ENCODE data around the gene ADAMTSL3. TPM values are rescaled to one million over a fixed set of nuclear protein-coding genes. Genes with fewer than 3 reads are reported as not detected.

Gene ADAMTSL3
- total and polyA plus RNA-seq, 3 experiments from 2014 or later, result not detected

DNA sequence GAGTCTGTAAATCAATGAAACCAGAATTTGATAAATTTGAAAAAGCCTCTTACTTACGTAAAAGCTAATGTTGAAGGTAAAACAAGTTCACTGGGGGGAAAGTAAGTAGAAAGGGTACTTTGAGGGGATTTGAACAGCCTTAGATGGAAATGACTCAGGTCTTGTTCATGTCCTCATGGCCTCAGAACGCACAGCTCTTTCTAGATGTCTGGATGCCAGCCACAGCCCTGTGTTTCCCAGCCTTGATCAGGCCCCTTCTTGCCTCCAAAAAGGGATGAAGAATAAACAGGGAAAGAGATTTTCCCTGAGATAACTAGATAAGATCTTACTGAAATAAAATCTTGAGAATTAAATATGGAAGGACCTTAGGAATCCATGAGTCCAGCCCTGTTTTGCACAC lies 344.6 kb downstream of the ADAMTSL3 start:
- H3K27me3 ChIP-seq (ENCODE audit: insufficient read depth, low read length, poor library complexity, severe bottlenecking), result no peaks in the 10 kb centered on the region
- ChIA-PET CTCF (no interaction called here), POLR2A (no interaction called here)
- Mint-ChIP-seq H3K4me1 (no peaks in the 10 kb centered on the region), H3K36me3 (no peaks in the 10 kb centered on the region), H3K9me3 (peaks cover 0 to 1% (median 0%) of the 10 kb centered on the region in 5 donors), H3K27ac (no peak overlapping the region), H3K27me3 (peaks cover 5 to 10% of the 10 kb centered on the region in 2 donors), H3K4me3 (no peak overlapping the region)
- H3K36me3 ChIP-seq (ENCODE audit: insufficient read depth, low read length), result no peaks in the 10 kb centered on the region
- H3K4me1 ChIP-seq (ENCODE audit: insufficient read depth, low read length), result no peaks in the 10 kb centered on the region
- no peak for DNase-seq
- no peak overlapping the region for H3K27ac ChIP-seq (ENCODE audit: low read depth, low read length)
- no peak overlapping the region for H3K4me3 ChIP-seq (ENCODE audit: low read length)
- H3K9me3 ChIP-seq (ENCODE audit: low read length), result no peaks in the 10 kb centered on the region

GRCh38 chr15:83999396-84000135 lies 345.6 kb downstream of the ADAMTSL3 start:
- ChIA-PET CTCF (no interaction called here), POLR2A (no interaction called here)
- Histone ChIP-seq H3K4me1 (ENCODE audit: insufficient read depth, low read length) (no peaks in the 10 kb centered on the region), H3K9me3 (ENCODE audit: low read length) (no peaks in the 10 kb centered on the region), H3K36me3 (ENCODE audit: insufficient read depth, low read length) (no peaks in the 10 kb centered on the region), H3K27me3 (ENCODE audit: insufficient read depth, low read length, poor library complexity, severe bottlenecking) (no peaks in the 10 kb centered on the region), H3K4me3 (ENCODE audit: low read length) (no peak overlapping the region), H3K27ac (ENCODE audit: low read depth, low read length) (no peak overlapping the region)
- peaks cover 0 to 5% of the 10 kb centered on the region in 2 donors for H3K27me3 Mint-ChIP-seq
- H3K9me3 Mint-ChIP-seq, result peaks cover 0 to 1% (median 0%) of the 10 kb centered on the region in 5 donors
- H3K27ac Mint-ChIP-seq, result no peak overlapping the region
- no peaks in the 10 kb centered on the region for H3K36me3 Mint-ChIP-seq
- no peaks in the 10 kb centered on the region for H3K4me1 Mint-ChIP-seq
- DNase-seq, result no peak
- no peak overlapping the region for H3K4me3 Mint-ChIP-seq

GRCh38 chr15:84001037-84001436 lies 347.1 kb downstream of the ADAMTSL3 start:
- no peak for DNase-seq
- Mint-ChIP-seq H3K36me3 (no peaks in the 10 kb centered on the region), H3K27me3 (peaks cover 0 to 3% of the 10 kb centered on the region in 2 donors), H3K4me1 (no peaks in the 10 kb centered on the region), H3K4me3 (no peak overlapping the region), H3K27ac (no peak overlapping the region), H3K9me3 (peaks cover 0 to 1% (median 0%) of the 10 kb centered on the region in 5 donors)
- Histone ChIP-seq H3K27ac (ENCODE audit: low read depth, low read length) (no peak overlapping the region), H3K27me3 (ENCODE audit: insufficient read depth, low read length, poor library complexity, severe bottlenecking) (no peaks in the 10 kb centered on the region), H3K36me3 (ENCODE audit: insufficient read depth, low read length) (no peaks in the 10 kb centered on the region), H3K9me3 (ENCODE audit: low read length) (no peaks in the 10 kb centered on the region), H3K4me3 (ENCODE audit: low read length) (no peak overlapping the region), H3K4me1 (ENCODE audit: insufficient read depth, low read length) (no peaks in the 10 kb centered on the region)
- ChIA-PET POLR2A (no interaction called here), CTCF (no interaction called here)

GRCh38 chr15:84001655-84002054 lies 347.7 kb downstream of the ADAMTSL3 start:
- Mint-ChIP-seq H3K4me1 (no peaks in the 10 kb centered on the region), H3K36me3 (no peaks in the 10 kb centered on the region), H3K27ac (no peak overlapping the region), H3K4me3 (no peak overlapping the region), H3K27me3 (peaks cover 0 to 3% of the 10 kb centered on the region in 2 donors), H3K9me3 (peaks cover 0 to 1% (median 0%) of the 10 kb centered on the region in 5 donors)
- DNase-seq, result no peak
- Histone ChIP-seq H3K9me3 (ENCODE audit: low read length) (no peaks in the 10 kb centered on the region), H3K27me3 (ENCODE audit: insufficient read depth, low read length, poor library complexity, severe bottlenecking) (no peaks in the 10 kb centered on the region), H3K4me3 (ENCODE audit: low read length) (no peak overlapping the region), H3K27ac (ENCODE audit: low read depth, low read length) (no peak overlapping the region), H3K36me3 (ENCODE audit: insufficient read depth, low read length) (no peaks in the 10 kb centered on the region), H3K4me1 (ENCODE audit: insufficient read depth, low read length) (no peaks in the 10 kb centered on the region)
- ChIA-PET POLR2A (no interaction called here), CTCF (no interaction called here)

DNA sequence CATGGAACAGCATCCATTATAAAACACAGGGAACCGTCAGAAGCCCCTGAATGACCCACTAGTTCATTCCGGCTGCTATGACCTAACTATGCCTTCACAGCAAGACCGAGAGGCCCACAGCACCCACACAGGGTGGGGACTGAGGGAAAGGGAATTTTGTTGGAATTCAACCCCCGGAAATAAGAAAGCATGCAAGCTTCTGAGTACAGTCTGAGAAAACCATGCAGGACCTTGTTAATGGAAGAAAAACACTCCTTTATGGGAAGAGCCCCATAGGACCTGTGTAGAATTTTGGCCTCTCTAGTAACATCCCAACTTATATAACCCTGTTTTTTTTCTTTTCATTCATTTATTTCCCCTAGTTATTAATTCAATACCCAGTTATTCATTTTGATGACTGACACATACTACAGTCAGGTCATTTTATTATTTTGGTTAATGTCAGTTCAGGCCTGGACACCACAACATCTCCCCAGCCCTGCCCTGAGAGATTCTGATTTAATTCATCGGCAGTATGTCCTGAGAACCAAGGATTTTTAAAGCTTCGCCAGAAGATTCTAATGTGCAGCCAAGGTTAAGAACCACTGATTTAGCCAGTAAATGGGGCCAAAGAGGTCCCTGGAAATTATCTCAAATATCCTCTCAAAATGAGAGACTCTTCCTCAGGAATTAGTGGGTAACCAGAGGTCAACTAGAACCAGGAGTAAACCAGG lies 350.0 kb downstream of the ADAMTSL3 start:
- POLR2A ChIA-PET, result interaction anchor here (0.6 kb wide), 1 partner anchor 20 kb away, joined by 3 read pairs; no protein-coding TSS in a partner anchor
- Mint-ChIP-seq H3K4me1 (no peaks in the 10 kb centered on the region), H3K27me3 (peaks cover 0 to 1% of the 10 kb centered on the region in 2 donors)

DNA sequence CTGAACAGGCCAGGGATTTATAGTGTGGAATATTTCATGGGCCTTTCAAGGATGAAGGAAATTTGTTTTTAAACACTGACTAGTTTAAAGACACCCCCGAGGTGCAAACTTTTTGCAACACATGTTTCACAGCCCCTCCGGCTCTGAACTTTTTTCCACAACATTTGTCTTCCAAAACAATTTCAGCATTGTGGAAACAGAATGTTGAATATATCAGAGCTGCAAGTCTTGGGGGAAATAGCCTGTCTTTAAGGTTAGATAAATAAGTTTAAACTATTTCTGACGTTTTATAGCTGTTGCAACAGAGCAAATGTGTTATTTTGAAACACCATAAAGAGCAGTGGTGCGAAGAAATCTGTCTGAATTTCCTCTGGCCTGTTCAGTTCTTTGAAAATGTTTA lies 352.5 kb downstream of the ADAMTSL3 start:
- no peak overlapping the region for H3K4me3 ChIP-seq (ENCODE audit: low read length)
- Mint-ChIP-seq H3K4me1 (no peaks in the 10 kb centered on the region), H3K4me3 (no peak overlapping the region), H3K27ac (no peak overlapping the region), H3K27me3 (no peaks in the 10 kb centered on the region), H3K36me3 (no peaks in the 10 kb centered on the region), H3K9me3 (peaks cover 0 to 5% (median 0%) of the 10 kb centered on the region in 5 donors)
- no peaks in the 10 kb centered on the region for H3K4me1 ChIP-seq (ENCODE audit: insufficient read depth, low read length)
- no peak for DNase-seq
- ChIA-PET POLR2A (no interaction called here), CTCF (no interaction called here)
- no peaks in the 10 kb centered on the region for H3K27me3 ChIP-seq (ENCODE audit: insufficient read depth, low read length, poor library complexity, severe bottlenecking)
- H3K36me3 ChIP-seq (ENCODE audit: insufficient read depth, low read length), result no peaks in the 10 kb centered on the region
- H3K27ac ChIP-seq (ENCODE audit: low read depth, low read length), result no peak overlapping the region
- no peaks in the 10 kb centered on the region for H3K9me3 ChIP-seq (ENCODE audit: low read length)

More for the DNA sequence above, 350.0 kb downstream of the ADAMTSL3 start:
- Histone ChIP-seq H3K4me3 (ENCODE audit: low read length) (no peak overlapping the region), H3K27ac (ENCODE audit: low read depth, low read length) (no peak overlapping the region), H3K9me3 (ENCODE audit: low read length) (no peaks in the 10 kb centered on the region), H3K4me1 (ENCODE audit: insufficient read depth, low read length) (no peaks in the 10 kb centered on the region), H3K36me3 (ENCODE audit: insufficient read depth, low read length) (no peaks in the 10 kb centered on the region), H3K27me3 (ENCODE audit: insufficient read depth, low read length, poor library complexity, severe bottlenecking) (no peaks in the 10 kb centered on the region)
- H3K4me3 Mint-ChIP-seq, result no peak overlapping the region
- no peak overlapping the region for H3K27ac Mint-ChIP-seq
- no peak for DNase-seq
- CTCF ChIA-PET, result no interaction called here
- H3K9me3 Mint-ChIP-seq, result peaks cover 0 to 2% (median 0%) of the 10 kb centered on the region in 5 donors
- H3K36me3 Mint-ChIP-seq, result no peaks in the 10 kb centered on the region

- Histone ChIP-seq H3K4me1 (ENCODE audit: insufficient read depth, low read length) (no peaks in the 10 kb centered on the region), H3K27me3 (ENCODE audit: insufficient read depth, low read length, poor library complexity, severe bottlenecking) (no peaks in the 10 kb centered on the region), H3K27ac (ENCODE audit: low read depth, low read length) (no peak overlapping the region), H3K9me3 (ENCODE audit: low read length) (no peaks in the 10 kb centered on the region), H3K4me3 (ENCODE audit: low read length) (no peak overlapping the region), H3K36me3 (ENCODE audit: insufficient read depth, low read length) (no peaks in the 10 kb centered on the region)
- H3K36me3 Mint-ChIP-seq, result no peaks in the 10 kb centered on the region
- ChIA-PET POLR2A (no interaction called here), CTCF (no interaction called here)
- no peaks in the 10 kb centered on the region for H3K4me1 Mint-ChIP-seq
- H3K9me3 Mint-ChIP-seq, result peaks cover 0 to 11% (median 2%) of the 10 kb centered on the region in 5 donors
- DNase-seq, result no peak
- no peak overlapping the region for H3K4me3 Mint-ChIP-seq
- no peak overlapping the region for H3K27ac Mint-ChIP-seq
- H3K27me3 Mint-ChIP-seq, result peaks cover 0 to 4% of the 10 kb centered on the region in 2 donors
These were observed 355.7 kb downstream of the ADAMTSL3 start for GRCh38 chr15:84009616-84010015.

- ChIA-PET POLR2A (no interaction called here), CTCF (no interaction called here)
- Histone ChIP-seq H3K4me3 (ENCODE audit: low read length) (no peak overlapping the region), H3K4me1 (ENCODE audit: insufficient read depth, low read length) (no peaks in the 10 kb centered on the region), H3K27ac (ENCODE audit: low read depth, low read length) (no peak overlapping the region), H3K9me3 (ENCODE audit: low read length) (no peaks in the 10 kb centered on the region), H3K27me3 (ENCODE audit: insufficient read depth, low read length, poor library complexity, severe bottlenecking) (no peaks in the 10 kb centered on the region), H3K36me3 (ENCODE audit: insufficient read depth, low read length) (no peaks in the 10 kb centered on the region)
- Mint-ChIP-seq H3K4me3 (no peak overlapping the region), H3K4me1 (no peaks in the 10 kb centered on the region), H3K9me3 (peaks cover 0 to 11% (median 2%) of the 10 kb centered on the region in 5 donors), H3K27me3 (peaks cover 0 to 4% of the 10 kb centered on the region in 2 donors), H3K27ac (no peak overlapping the region), H3K36me3 (no peaks in the 10 kb centered on the region)
- DNase-seq, result no peak
These were observed 356.3 kb downstream of the ADAMTSL3 start for GRCh38 chr15:84010246-84010645.
